Stomach smooth muscle (tissue), 2 donors: ENCODE measurements around the gene TRIM8.
"Not testable (repeated sequence)": the region's sequence is repeated elsewhere in the genome, so short reads cannot be mapped to it uniquely, and the experiment has no call there.

Experiments used
- H3K27ac ChIP-seq: one replicate; pipeline ENCODE4 v1.7.0; 2013; ENCODE audit warnings: mild to moderate bottlenecking, low read length, inconsistent platforms
- H3K27me3 ChIP-seq, 2 donors: one replicate each; pipeline ENCODE4 v1.7.0; 2013; ENCODE audit warnings: low read length in 2 of 2; ENCODE audit not compliant: insufficient read depth in 2 of 2, control insufficient read depth in 1 of 2
- H3K36me3 ChIP-seq, 2 donors: one replicate each; pipeline ENCODE4 v1.7.0; 2013; ENCODE audit warnings: low read length in 2 of 2; ENCODE audit not compliant: control insufficient read depth in 2 of 2, insufficient read depth in 2 of 2
- H3K4me1 ChIP-seq: one replicate; pipeline ENCODE4 v1.7.0; 2013; ENCODE audit warnings: low read length; ENCODE audit not compliant: control insufficient read depth, insufficient read depth
- H3K4me3 ChIP-seq, 2 donors: one replicate each; pipeline ENCODE4 v1.7.0; 2013; ENCODE audit warnings: low read length in 2 of 2
- H3K9ac ChIP-seq, 2 donors: one replicate each; pipeline ENCODE4 v1.7.0; 2013; ENCODE audit warnings: low read length in 2 of 2, mild to moderate bottlenecking in 1 of 2
- H3K9me3 ChIP-seq, 2 donors: one replicate each; pipeline ENCODE4 v1.7.0; 2013; ENCODE audit warnings: low read length in 2 of 2; ENCODE audit not compliant: control insufficient read depth in 2 of 2
- donor health status: healthy.
- donor health status: Pancreatic carcinoma.

TRIM8 gene

GRCh38 chr10:102660888-102661657, 16.8 kb downstream of the TRIM8 start:
- Histone ChIP-seq H3K36me3 (peaks cover 5 to 11% of the 10 kb centered on the region in 2 donors), H3K4me3 (no peak overlapping the region), H3K27ac (peak overlapping the region; percentile 18), H3K27me3 (no peaks in the 10 kb centered on the region), H3K4me1 (peaks cover 14% of the 10 kb centered on the region), H3K9me3 (no peaks in the 10 kb centered on the region), H3K9ac (no peak overlapping the region)

GRCh38 chr10:102661658-102662028, 17.4 kb downstream of the TRIM8 start:
- H3K27ac ChIP-seq = no peak overlapping the region
- no peak overlapping the region for H3K4me3 ChIP-seq
- H3K9ac ChIP-seq = no peak overlapping the region
- H3K27me3 ChIP-seq = no peaks in the 10 kb centered on the region
- peaks cover 0 to 7% of the 10 kb centered on the region in 2 donors for H3K36me3 ChIP-seq
- peaks cover 16% of the 10 kb centered on the region for H3K4me1 ChIP-seq
- H3K9me3 ChIP-seq = no peaks in the 10 kb centered on the region

- Histone ChIP-seq H3K9me3 (no peaks in the 10 kb centered on the region), H3K27ac (no peak overlapping the region), H3K36me3 (no peaks in the 10 kb centered on the region), H3K9ac (no peak overlapping the region), H3K27me3 (no peaks in the 10 kb centered on the region), H3K4me1 (peaks cover 14% of the 10 kb centered on the region), H3K4me3 (no peak overlapping the region)
Measured at GRCh38 chr10:102665904-102666509, 21.7 kb downstream of the TRIM8 start.

- not testable (repeated sequence) for H3K27ac ChIP-seq, H3K4me3 ChIP-seq, H3K27me3 ChIP-seq, H3K9me3 ChIP-seq, H3K9ac ChIP-seq, H3K36me3 ChIP-seq, H3K4me1 ChIP-seq
Measured at GRCh38 chr10:102667411-102667810, 23.1 kb downstream of the TRIM8 start.

DNA sequence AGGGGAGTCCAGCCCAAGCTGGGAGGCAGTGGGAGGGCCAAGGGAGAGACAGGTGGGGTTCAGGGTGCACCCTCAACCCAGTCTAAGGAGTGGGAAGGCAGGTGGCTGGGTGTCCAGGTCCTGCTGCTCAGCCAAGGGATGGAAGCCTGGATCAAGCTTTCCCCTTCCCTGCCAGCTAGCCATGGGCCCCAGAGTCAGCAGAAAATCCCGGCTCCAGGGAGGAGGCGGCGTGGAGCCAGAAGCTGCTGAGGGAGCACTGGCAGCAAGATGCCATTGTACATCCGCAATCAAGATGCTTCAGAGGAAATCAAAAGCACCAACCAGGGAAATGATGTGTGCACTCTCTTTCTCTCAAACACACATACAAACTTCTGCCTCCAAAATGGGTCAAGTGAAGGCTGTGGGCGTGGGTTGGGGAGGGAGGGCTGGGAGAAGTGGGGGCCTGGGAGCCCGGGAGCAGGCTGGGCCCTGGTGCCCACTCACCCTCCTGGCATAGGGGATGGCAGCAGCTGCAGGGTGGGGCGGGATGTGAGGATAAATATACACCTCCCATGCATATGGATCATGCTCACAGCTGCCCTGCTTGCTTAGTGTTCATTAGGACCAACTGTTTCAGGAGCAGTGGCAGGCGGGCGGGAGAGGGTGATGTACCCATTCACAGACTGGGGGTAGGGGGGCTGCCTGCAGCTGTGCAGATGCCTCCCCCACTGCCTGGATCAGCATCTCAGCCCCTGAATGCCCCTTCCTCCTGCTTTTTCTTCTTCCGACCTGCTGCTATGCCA, 24.2 kb downstream of the TRIM8 start:
- Histone ChIP-seq H3K27me3 (no peaks in the 10 kb centered on the region), H3K36me3 (no peaks in the 10 kb centered on the region), H3K9me3 (no peaks in the 10 kb centered on the region), H3K4me1 (peaks cover 14% of the 10 kb centered on the region), H3K9ac (no peak overlapping the region), H3K27ac (no peak overlapping the region), H3K4me3 (no peak overlapping the region)

DNA sequence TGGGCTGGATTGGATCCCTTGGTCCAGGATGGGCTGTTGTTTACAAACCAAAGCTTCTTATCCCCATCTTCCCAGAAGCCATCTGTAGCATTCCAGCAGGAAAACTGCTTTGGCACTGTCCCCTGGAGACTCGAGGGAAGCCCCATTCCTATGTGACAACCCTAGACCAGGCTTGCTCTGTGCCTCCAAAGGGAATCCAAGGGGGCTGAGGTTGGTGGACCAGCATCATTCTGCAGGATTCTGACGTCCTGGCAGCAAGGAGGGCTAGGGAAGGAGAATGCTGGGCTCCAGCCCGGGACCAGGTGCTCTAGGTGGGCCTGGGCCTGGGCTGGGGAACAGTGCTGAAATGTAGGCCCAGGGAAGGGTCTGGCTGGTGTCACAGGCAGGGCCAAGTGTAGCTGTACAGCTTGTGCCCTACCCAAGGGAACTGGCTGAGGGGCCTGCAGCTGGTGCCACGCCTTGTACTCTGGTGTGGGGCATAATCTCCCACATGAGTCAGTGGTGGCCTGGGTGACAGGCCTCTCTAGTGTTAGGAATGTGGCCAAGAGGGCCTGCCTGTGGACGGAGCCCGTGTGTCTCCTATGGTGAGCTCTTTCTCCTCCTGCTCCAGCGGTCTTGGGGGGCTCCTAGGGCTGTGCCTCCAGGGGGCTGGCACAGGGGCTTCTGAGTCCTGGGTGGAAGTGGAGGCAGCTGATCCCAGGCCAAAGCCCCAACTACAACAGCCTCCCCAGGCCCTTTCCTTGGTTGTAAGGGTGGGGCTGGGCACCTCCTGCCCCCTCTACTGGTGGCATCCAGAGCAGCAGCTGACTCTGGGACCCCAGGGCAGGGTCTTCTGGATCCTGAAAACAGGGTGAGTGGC, 25.2 kb downstream of the TRIM8 start:
- Histone ChIP-seq H3K27me3 (no peaks in the 10 kb centered on the region), H3K36me3 (no peaks in the 10 kb centered on the region), H3K9ac (no peak overlapping the region), H3K9me3 (no peaks in the 10 kb centered on the region), H3K27ac (no peak overlapping the region), H3K4me1 (peaks cover 22% of the 10 kb centered on the region), H3K4me3 (no peak overlapping the region)

- Histone ChIP-seq H3K4me3 (no peak overlapping the region), H3K9ac (no peak overlapping the region), H3K27ac (no peak overlapping the region), H3K36me3 (no peaks in the 10 kb centered on the region), H3K4me1 (peaks cover 29% of the 10 kb centered on the region), H3K27me3 (no peaks in the 10 kb centered on the region), H3K9me3 (no peaks in the 10 kb centered on the region)
Measured at GRCh38 chr10:102670065-102670670, 25.9 kb downstream of the TRIM8 start.

DNA sequence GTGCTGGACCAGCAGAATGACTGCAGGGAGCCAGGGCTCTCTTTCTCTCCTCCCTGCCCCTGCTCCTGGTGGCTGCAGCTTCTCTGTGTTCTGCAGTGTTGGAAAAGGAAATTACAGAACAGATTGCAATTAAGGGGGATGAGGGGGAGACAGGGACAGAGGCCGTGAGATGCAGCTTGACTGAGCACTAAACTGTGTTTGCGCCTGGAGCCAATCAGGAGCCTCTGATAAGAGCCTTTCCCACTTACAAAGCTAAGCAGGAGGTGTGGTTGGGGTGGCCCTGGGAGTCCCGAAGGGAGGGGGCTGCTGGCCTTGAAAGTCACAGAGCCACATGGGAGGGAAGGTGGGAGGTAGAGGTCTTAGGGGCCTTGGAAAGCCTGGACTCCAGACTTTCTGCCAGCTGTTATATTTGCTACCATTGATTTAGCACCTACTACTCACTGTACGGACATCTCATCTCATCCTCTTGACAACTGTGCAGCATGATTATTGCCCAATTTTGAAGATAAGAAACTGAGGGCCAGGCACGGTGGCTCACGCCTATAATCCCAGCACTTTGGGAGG, 26.7 kb downstream of the TRIM8 start:
- no peaks in the 10 kb centered on the region for H3K9me3 ChIP-seq
- peaks cover 35% of the 10 kb centered on the region for H3K4me1 ChIP-seq
- H3K36me3 ChIP-seq = no peaks in the 10 kb centered on the region
- no peak overlapping the region for H3K4me3 ChIP-seq
- no peak overlapping the region for H3K9ac ChIP-seq
- H3K27me3 ChIP-seq = no peaks in the 10 kb centered on the region
- H3K27ac ChIP-seq = no peak overlapping the region

GRCh38 chr10:102673236-102673818, 29.0 kb downstream of the TRIM8 start:
- Histone ChIP-seq H3K36me3 (no peaks in the 10 kb centered on the region), H3K27me3 (no peaks in the 10 kb centered on the region), H3K4me1 (peaks cover 36% of the 10 kb centered on the region), H3K4me3 (peak overlapping the region in 1 of 2 donors; percentile 66), H3K9me3 (no peaks in the 10 kb centered on the region), H3K27ac (peak overlapping the region; percentile 50), H3K9ac (peak overlapping the region in 1 of 2 donors; percentile 66)
